B cell (primary cell): ENCODE results near the gene FJX1. TPM values are rescaled to one million over a fixed set of nuclear protein-coding genes. Genes with fewer than 3 reads are reported as not detected.

Experiments used
- ATAC-seq: fragments of 200-7000 bp; cut with Tn5 transposase; one replicate; pipeline ENCODE4 v1.10.0; 2021; ENCODE audit warnings: low read depth, mild to moderate bottlenecking, moderate number of reproducible peaks, moderate library complexity
- CTCF ChIA-PET: fragments of 350-600 bp; sonication (Branson Sonifier 250); formaldehyde crosslinking; loops from one replicate; lab custom pipeline; 2021; ENCODE audit warnings: antibody characterized with exemption, inconsistent platforms; lab: Charles Lee
- POLR2A ChIA-PET: fragments of 350-600 bp; sonication (Branson Sonifier 250); formaldehyde crosslinking; loops from one replicate; lab custom pipeline; 2021; ENCODE audit warnings: antibody characterized with exemption; lab: Charles Lee
- DNase-seq: peaks from one replicate; pipeline ENCODE4 v3.0.0; 2013
- H2AFZ ChIP-seq: 2 replicates; pipeline ENCODE4 v1.6.1; 2012; ENCODE audit warnings: mild to moderate bottlenecking, low read depth, low read length; ENCODE audit not compliant: insufficient read depth, poor library complexity, severe bottlenecking
- H3K27ac ChIP-seq, 2 donors: 1 replicate in 1 of 2; 2 replicates in 1 of 2; pipeline ENCODE4 v1.5.1; 2012 to 2013; ENCODE audit warnings: low read length in 2 of 2, mild to moderate bottlenecking in 2 of 2, moderate library complexity in 1 of 2
- H3K27me3 ChIP-seq, 4 experiments: fragments of 200-600 bp in 1 of 4; sonication (generic) in 1 of 4; replicated peaks in 1 of 4; 1 replicate in 2 of 4; 2 replicates in 2 of 4; pipeline versions ENCODE4 v1.6.1 to v1.7.0; 2013 to 2016; ENCODE audit warnings: low read length in 3 of 4, mild to moderate bottlenecking in 2 of 4, mixed read lengths in 1 of 4, moderate library complexity in 1 of 4; ENCODE audit not compliant: insufficient read depth in 4 of 4, control insufficient read depth in 3 of 4; ENCODE audit errors: control extremely low read depth in 1 of 4
- H3K36me3 ChIP-seq, 2 experiments: replicated peaks in 1 of 2; 1 replicate in 1 of 2; 2 replicates in 1 of 2; pipeline versions ENCODE4 v1.6.1 to v1.7.1; 2013; ENCODE audit warnings: low read length in 1 of 2; ENCODE audit not compliant: insufficient read depth in 2 of 2, control insufficient read depth in 1 of 2; ENCODE audit errors: control extremely low read depth in 1 of 2, extremely low read depth in 1 of 2
- H3K4me1 ChIP-seq, 2 donors: fragments of 200-600 bp in 1 of 2; sonication (generic) in 1 of 2; 1 replicate in 1 of 2; 2 replicates in 1 of 2; pipeline versions ENCODE4 v1.5.1 to v1.6.1; 2013 to 2017; ENCODE audit warnings: low read length in 2 of 2; ENCODE audit not compliant: control insufficient read depth in 2 of 2, insufficient read depth in 2 of 2
- H3K4me2 ChIP-seq: replicated peaks from 2 replicates; pipeline ENCODE3; 2012; ENCODE audit warnings: mild to moderate bottlenecking, low read depth, low read length; ENCODE audit not compliant: poor library complexity, severe bottlenecking
- H3K4me3 ChIP-seq, 5 experiments: fragments of 200-600 bp in 1 of 5; sonication (generic) in 1 of 5; 1 replicate in 3 of 5; 2 replicates in 2 of 5; pipeline versions ENCODE4 v1.5.1 to v1.7.0; 2011 to 2016; ENCODE audit warnings: low read length in 4 of 5, mild to moderate bottlenecking in 4 of 5, low read depth in 2 of 5, control low read depth in 1 of 5, moderate library complexity in 1 of 5; ENCODE audit not compliant: insufficient read depth in 1 of 5; ENCODE audit errors: control extremely low read depth in 1 of 5, extremely low read depth in 1 of 5
- H3K79me2 ChIP-seq: fragments of 200-600 bp; sonication (generic); one replicate; pipeline ENCODE4 v1.6.0; 2016; ENCODE audit warnings: low read length; ENCODE audit not compliant: control insufficient read depth, insufficient read depth
- H3K9ac ChIP-seq: fragments of 200-600 bp; sonication (generic); 2 replicates; pipeline ENCODE4 v1.6.1; 2017; ENCODE audit warnings: mild to moderate bottlenecking, low read length, moderate library complexity
- H3K9me3 ChIP-seq, 3 donors: one replicate each; pipeline versions ENCODE4 v1.6.1 to v1.7.1; 2013; ENCODE audit warnings: low read length in 2 of 3; ENCODE audit not compliant: control insufficient read depth in 2 of 3, insufficient read depth in 1 of 3; ENCODE audit errors: control extremely low read depth in 1 of 3
- H4K20me1 ChIP-seq: 2 replicates; pipeline ENCODE4 v1.6.0; 2012; ENCODE audit warnings: mild to moderate bottlenecking, low read length; ENCODE audit not compliant: insufficient read depth, control insufficient read depth, poor library complexity, severe bottlenecking
- H3K27ac Mint-ChIP-seq: one replicate; pipeline ENCODE4 v1.8.0; 2021; ENCODE audit warnings: mixed read lengths
- H3K27me3 Mint-ChIP-seq: one replicate; pipeline ENCODE4 v1.8.0; 2021; ENCODE audit warnings: mixed read lengths
- H3K4me1 Mint-ChIP-seq: one replicate; pipeline ENCODE4 v1.8.0; 2021; ENCODE audit warnings: mixed read lengths
- H3K4me3 Mint-ChIP-seq: one replicate; pipeline ENCODE4 v1.8.0; 2021; ENCODE audit warnings: mixed read lengths
- H3K9me3 Mint-ChIP-seq: one replicate; pipeline ENCODE4 v1.8.0; 2022; ENCODE audit warnings: mixed read lengths; ENCODE audit not compliant: insufficient read depth
- CTCF ChIP-seq: fragments of 200-600 bp; IDR thresholded peaks from one replicate; pipeline ENCODE4 v1.8.0; 2022; ENCODE audit warnings: antibody characterized with exemption, mild to moderate bottlenecking
- EZH2 ChIP-seq: IDR thresholded peaks from 2 replicates; pipeline ENCODE4 v1.6.1; 2012; ENCODE audit warnings: borderline replicate concordance, low read depth, mild to moderate bottlenecking, moderate library complexity, low read length; ENCODE audit not compliant: insufficient read depth, poor library complexity, severe bottlenecking
- WGBS: methylation state at CpG from one replicate; pipeline ENCODE4 v1.1.5; 2013; ENCODE audit warnings: missing lambda C conversion rate; ENCODE audit not compliant: insufficient coverage; 5-methylcytosine and 5-hydroxymethylcytosine counted together
- intact Hi-C: fragments of 100-400 bp; cut with micrococcal nuclease; formaldehyde crosslinking; loops from one replicate; pipeline ENCODE4 v1.10.0; 2022
- polyA plus RNA-seq: library from polyadenylated mRNA; depleted of rRNA; stranded (reverse); fragments of >200 nt; gene quantifications from 2 replicates; pipeline ENCODE4 v1.2.3, GENCODE V29; 2012
- total RNA-seq, 2 donors: library from RNA; stranded (reverse); fragments of 120-200 nt in 1 of 2; gene quantifications; 1 replicate in 1 of 2; 2 replicates in 1 of 2; pipeline versions ENCODE4 v1.2.3 to v1.2.4, GENCODE V29; 2013 to 2022

FJX1 gene
- total and polyA plus RNA-seq, 2 donors (not counting 1 experiment from before 2014, with no cell fraction given) = 0.03 TPM; not detected in 1

DNA sequence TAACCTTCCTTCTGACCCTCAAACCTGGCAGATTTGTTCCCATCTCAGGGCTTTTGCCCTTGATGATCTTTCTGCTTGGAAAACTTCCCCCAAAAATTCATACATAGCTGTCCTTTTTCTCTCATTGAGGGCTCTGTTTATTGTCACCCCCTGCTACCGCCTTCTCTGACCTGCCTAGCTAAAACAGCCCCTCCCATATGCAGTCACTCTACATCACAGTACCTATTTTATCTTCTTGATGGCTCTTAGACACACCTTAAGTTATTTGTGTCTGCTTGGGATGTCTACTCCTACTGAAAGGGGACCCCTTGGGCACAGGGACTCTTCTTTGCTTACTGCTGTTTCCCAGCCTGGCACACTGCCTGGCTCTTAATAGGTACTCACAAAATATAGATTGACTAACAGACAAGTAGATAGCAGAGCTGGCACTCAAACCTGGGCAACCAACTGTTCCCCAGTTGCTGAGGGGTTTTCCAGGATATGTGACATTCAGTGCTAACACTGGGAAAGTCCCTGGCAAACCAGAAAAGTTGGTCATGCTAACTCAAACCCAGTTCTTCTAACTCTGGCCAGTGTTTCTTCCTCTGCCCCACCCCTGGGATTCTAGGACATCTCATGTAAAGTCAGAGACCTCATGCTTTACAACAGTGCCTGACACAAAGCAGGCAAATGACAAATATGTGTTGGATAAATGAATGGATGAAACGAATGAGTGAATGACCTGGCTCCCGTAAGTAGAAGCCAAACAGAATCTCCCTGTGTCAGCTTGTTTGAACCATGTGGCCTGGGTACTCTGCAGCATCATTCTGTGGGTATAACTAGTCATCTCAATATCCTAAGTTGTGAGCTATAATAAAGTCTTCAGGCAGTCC, 19.8 kb upstream of the FJX1 start:
- H2AFZ ChIP-seq = no peak overlapping the region
- ChIA-PET POLR2A (no interaction called here), CTCF (interaction anchor here (0.6 kb wide), 1 partner anchor 767 kb away, joined by 3 read pairs; no protein-coding TSS in a partner anchor)
- no peak overlapping the region for H3K4me3 ChIP-seq
- H3K36me3 ChIP-seq = no peaks in the 10 kb centered on the region
- H3K79me2 ChIP-seq = no peaks in the 10 kb centered on the region
- peaks cover 0 to 10% (median 5%) of the 10 kb centered on the region in 4 experiments for H3K27me3 ChIP-seq
- H3K9ac ChIP-seq = no peak overlapping the region
- no peak overlapping the region for H3K27ac ChIP-seq
- TF ChIP-seq CTCF (no peak), EZH2 (no peak)
- peaks cover 38% of the 10 kb centered on the region for H3K27me3 Mint-ChIP-seq
- H3K4me1 Mint-ChIP-seq = no peaks in the 10 kb centered on the region
- no peak overlapping the region for H3K4me3 Mint-ChIP-seq
- ATAC-seq = no peak
- no peak overlapping the region for H3K27ac Mint-ChIP-seq
- H3K4me1 ChIP-seq = no peaks in the 10 kb centered on the region
- no peak for DNase-seq
- no peaks in the 10 kb centered on the region for H3K9me3 ChIP-seq
- H3K9me3 Mint-ChIP-seq = no peaks in the 10 kb centered on the region
- intact Hi-C loops = no loop called here
- WGBS = 70% methylated on average over 2 of the region's 3 CpGs
- H3K4me2 ChIP-seq = no peak overlapping the region
- no peaks in the 10 kb centered on the region for H4K20me1 ChIP-seq

- ChIA-PET POLR2A (no interaction called here), CTCF (no interaction called here)
- H3K36me3 ChIP-seq = no peaks in the 10 kb centered on the region
- 100% methylated on average over 3 of the region's 4 CpGs for whole genome bisulfite sequencing
- H3K4me2 ChIP-seq = no peak overlapping the region
- ATAC-seq (no peak), DNase-seq (no peak)
- H3K27me3 Mint-ChIP-seq = peaks cover 48% of the 10 kb centered on the region
- TF ChIP-seq EZH2 = no peak
- intact Hi-C loops = no loop called here
- H3K27me3 ChIP-seq = peaks cover 0 to 10% (median 7%) of the 10 kb centered on the region in 4 experiments
- no peak overlapping the region for H3K9ac ChIP-seq
- no peaks in the 10 kb centered on the region for H3K4me1 ChIP-seq
- H3K9me3 Mint-ChIP-seq = no peaks in the 10 kb centered on the region
- no peak overlapping the region for H3K27ac Mint-ChIP-seq
- H3K9me3 ChIP-seq = no peaks in the 10 kb centered on the region
- H3K4me3 Mint-ChIP-seq = no peak overlapping the region
- no peak overlapping the region for H3K4me3 ChIP-seq
- H3K4me1 Mint-ChIP-seq = no peaks in the 10 kb centered on the region
- no peaks in the 10 kb centered on the region for H4K20me1 ChIP-seq
- H3K79me2 ChIP-seq = no peaks in the 10 kb centered on the region
- no peak overlapping the region for H3K27ac ChIP-seq
- no peak overlapping the region for H2AFZ ChIP-seq
Measured at GRCh38 chr11:35600331-35600838, 17.9 kb upstream of the FJX1 start.
